Measurements from ENCODE around the gene TTC17. TPM values are rescaled to one million over a fixed set of nuclear protein-coding genes. Genes with fewer than 3 reads are reported as not detected.
"Not testable (repeated sequence)": the region's sequence is repeated elsewhere in the genome, so short reads cannot be mapped to it uniquely, and the experiment has no call there.

The TTC17 gene
- total RNA-seq, 2 donors from 2014 or later: 69.6 to 85.7 TPM

GRCh38 chr11:43419460-43419859, 60.7 kb downstream of the TTC17 start:
- ATAC-seq (peak; percentile 78), DNase-seq (peak in 1 of 2 donors; percentile 38)
- intact Hi-C loops (cut with DNase I, micrococcal nuclease): no loop called here

GRCh38 chr11:43427971-43428370, 69.3 kb downstream of the TTC17 start:
- ATAC-seq (no peak), DNase-seq (no peak)
- intact Hi-C loops (cut with DNase I, micrococcal nuclease): no loop called here

- DNase-seq; intact Hi-C loops (cut with DNase I, micrococcal nuclease); ATAC-seq: not testable (repeated sequence)
Observed at GRCh38 chr11:43430916-43431315, 72.2 kb downstream of the TTC17 start.

GRCh38 chr11:43434893-43435292, 76.2 kb downstream of the TTC17 start:
- no peak for ATAC-seq
- intact Hi-C loops (cut with DNase I, micrococcal nuclease): no loop called here
- DNase-seq: no peak

- ATAC-seq (peak; percentile 62), DNase-seq (no peak)
- intact Hi-C loops (cut with DNase I, micrococcal nuclease): no loop called here
Observed at GRCh38 chr11:43440486-43440885, 81.8 kb downstream of the TTC17 start.

GRCh38 chr11:43443811-43444210, 85.1 kb downstream of the TTC17 start:
- ATAC-seq (no peak), DNase-seq (no peak)
- intact Hi-C loops (cut with DNase I, micrococcal nuclease): no loop called here

GRCh38 chr11:43447151-43447550, 88.4 kb downstream of the TTC17 start:
- intact Hi-C loops (cut with DNase I, micrococcal nuclease): no loop called here
- ATAC-seq (no peak), DNase-seq (no peak)

- intact Hi-C loops (cut with DNase I, micrococcal nuclease): no loop called here
- DNase-seq (no peak), ATAC-seq (no peak)
Observed at GRCh38 chr11:43458486-43458885, 99.8 kb downstream of the TTC17 start.

GRCh38 chr11:43459246-43459645, 100.5 kb downstream of the TTC17 start:
- ATAC-seq (no peak), DNase-seq (no peak)
- intact Hi-C loops (cut with DNase I, micrococcal nuclease): no loop called here

- intact Hi-C loops (cut with DNase I, micrococcal nuclease): no loop called here
- DNase-seq (no peak), ATAC-seq (no peak)
Observed at GRCh38 chr11:43462359-43462758, 103.6 kb downstream of the TTC17 start.

GRCh38 chr11:43467958-43468357, 109.2 kb downstream of the TTC17 start:
- intact Hi-C loops (cut with DNase I, micrococcal nuclease): no loop called here
- DNase-seq: no peak
- ATAC-seq: no peak

GRCh38 chr11:43477491-43477890, 118.8 kb downstream of the TTC17 start:
- DNase-seq; ATAC-seq; intact Hi-C loops (cut with DNase I, micrococcal nuclease): not testable (repeated sequence)

GRCh38 chr11:43486141-43486540, 127.4 kb downstream of the TTC17 start:
- no peak for ATAC-seq
- no peak for DNase-seq
- intact Hi-C loops (cut with DNase I, micrococcal nuclease): no loop called here

- intact Hi-C loops (cut with DNase I, micrococcal nuclease): no loop called here
- DNase-seq: no peak
- ATAC-seq: no peak
Observed at GRCh38 chr11:43489869-43490465, 131.2 kb downstream of the TTC17 start.

- intact Hi-C loops (cut with DNase I, micrococcal nuclease): no loop called here
- DNase-seq (no peak), ATAC-seq (no peak)
Observed at GRCh38 chr11:43492701-43493100, 134.0 kb downstream of the TTC17 start.

- no peak for ATAC-seq
- no peak for DNase-seq
- intact Hi-C loops (cut with DNase I, micrococcal nuclease): no loop called here
Observed at GRCh38 chr11:43493431-43493830, 134.7 kb downstream of the TTC17 start.

- ATAC-seq (peak; percentile 49), DNase-seq (no peak)
- intact Hi-C loops (cut with DNase I, micrococcal nuclease): no loop called here
Observed at GRCh38 chr11:43497144-43497543, 138.4 kb downstream of the TTC17 start.

- intact Hi-C loops (cut with DNase I, micrococcal nuclease): no loop called here
- DNase-seq: no peak
- ATAC-seq: peak; percentile 50
Observed at GRCh38 chr11:43498561-43498960, 139.8 kb downstream of the TTC17 start.

GRCh38 chr11:43503417-43503816, 144.7 kb downstream of the TTC17 start:
- intact Hi-C loops (cut with DNase I, micrococcal nuclease): no loop called here
- ATAC-seq: no peak
- DNase-seq: no peak

GRCh38 chr11:43504316-43504950, 145.7 kb downstream of the TTC17 start:
- DNase-seq: no peak
- intact Hi-C loops (cut with DNase I, micrococcal nuclease): no loop called here
- ATAC-seq: peak; percentile 46

GRCh38 chr11:43505171-43505570, 146.5 kb downstream of the TTC17 start:
- no peak for ATAC-seq
- intact Hi-C loops (cut with DNase I, micrococcal nuclease): no loop called here
- DNase-seq: no peak
